Mononuclear cell (primary cell): Measurements from ENCODE around the gene HCFC1. TPM values are rescaled to one million over a fixed set of nuclear protein-coding genes. Genes with fewer than 3 reads are reported as not detected.

Experiments
- H3K27me3 ChIP-seq: 2 replicates; pipeline ENCODE4 v1.6.0; 2011; ENCODE audit warnings: low read length, control low read depth; ENCODE audit not compliant: insufficient read depth
- H3K4me1 ChIP-seq: 2 replicates; pipeline ENCODE4 v1.5.1; 2011; ENCODE audit warnings: mild to moderate bottlenecking, low read length, control low read depth; ENCODE audit not compliant: insufficient read depth
- H3K4me3 ChIP-seq: 2 replicates; pipeline ENCODE4 v1.5.1; 2011; ENCODE audit warnings: mild to moderate bottlenecking, low read length, moderate library complexity
- H3K9me3 ChIP-seq: 2 replicates; pipeline ENCODE4 v1.5.1; 2011; ENCODE audit warnings: low read depth, mild to moderate bottlenecking, control low read depth, low read length
- total RNA-seq: library from RNA; depleted of rRNA; stranded (reverse); fragments of >200 nt; gene quantifications from one replicate; pipeline ENCODE4 v1.2.3, GENCODE V29; 2012

The HCFC1 gene
- total RNA-seq, 1 donor, result 26.4 TPM

DNA sequence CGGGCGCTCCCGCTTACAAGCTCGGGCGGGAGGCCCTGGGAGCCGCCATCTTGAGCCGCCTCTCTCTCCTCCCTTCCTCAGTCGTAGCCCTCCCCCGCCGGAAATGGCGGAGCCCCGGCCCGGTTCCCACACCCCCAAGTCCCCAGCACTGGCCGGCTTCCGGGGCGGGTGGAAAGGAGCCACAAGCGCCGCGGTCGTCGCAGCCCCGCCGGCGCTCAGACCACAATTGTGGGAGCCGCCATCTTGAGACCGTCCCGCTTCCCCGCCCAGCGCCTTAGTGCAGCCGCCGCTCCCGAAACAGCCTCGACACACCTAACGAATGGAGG is 531 bp downstream of the HCFC1 start:
- Histone ChIP-seq H3K4me3 (peak overlapping the region; percentile 90), H3K4me1 (peaks cover 59% of the 10 kb centered on the region), H3K27me3 (no peaks in the 10 kb centered on the region), H3K9me3 (no peaks in the 10 kb centered on the region)

DNA sequence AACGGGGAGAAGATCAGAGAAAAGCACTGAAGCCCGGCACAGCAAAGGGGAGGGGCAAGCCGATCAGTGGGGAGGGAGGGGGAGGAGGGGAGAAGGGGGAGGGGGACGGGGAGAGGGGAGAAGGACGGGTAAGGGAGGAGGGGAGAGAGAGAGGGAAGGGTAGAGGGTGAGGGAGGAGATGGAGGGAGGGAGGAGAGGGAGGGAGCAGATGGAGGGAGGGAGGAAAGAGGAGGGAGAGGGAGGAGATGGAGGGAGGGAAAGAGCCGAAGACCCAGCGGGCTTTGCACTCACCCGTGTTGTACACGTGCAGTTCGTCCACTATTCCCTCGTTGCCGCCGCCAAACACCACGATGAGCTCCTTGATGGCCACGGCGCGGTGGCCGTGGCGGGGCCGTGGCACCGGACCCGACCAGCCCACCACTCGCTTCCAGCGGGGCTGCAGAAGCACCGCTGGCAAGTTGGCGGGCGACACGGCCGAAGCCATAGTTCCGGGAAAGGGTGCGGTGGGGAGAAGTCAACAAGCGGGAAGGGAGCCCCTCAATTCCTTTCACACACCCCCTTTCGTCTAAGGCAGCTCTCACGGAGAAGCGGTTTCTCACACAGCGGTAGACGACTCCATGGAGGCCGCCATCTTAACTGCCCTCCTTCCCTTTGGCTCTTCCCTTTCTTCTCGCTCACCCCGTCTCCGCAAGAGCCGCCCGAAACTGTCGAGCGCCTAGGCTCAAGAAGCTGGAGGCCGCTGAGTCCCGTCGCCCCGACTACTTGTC is 1.1 kb downstream of the HCFC1 start:
- H3K4me3 ChIP-seq, result peak overlapping the region; percentile 90
- peaks cover 65% of the 10 kb centered on the region for H3K4me1 ChIP-seq
- H3K9me3 ChIP-seq, result no peaks in the 10 kb centered on the region
- H3K27me3 ChIP-seq, result no peaks in the 10 kb centered on the region

DNA sequence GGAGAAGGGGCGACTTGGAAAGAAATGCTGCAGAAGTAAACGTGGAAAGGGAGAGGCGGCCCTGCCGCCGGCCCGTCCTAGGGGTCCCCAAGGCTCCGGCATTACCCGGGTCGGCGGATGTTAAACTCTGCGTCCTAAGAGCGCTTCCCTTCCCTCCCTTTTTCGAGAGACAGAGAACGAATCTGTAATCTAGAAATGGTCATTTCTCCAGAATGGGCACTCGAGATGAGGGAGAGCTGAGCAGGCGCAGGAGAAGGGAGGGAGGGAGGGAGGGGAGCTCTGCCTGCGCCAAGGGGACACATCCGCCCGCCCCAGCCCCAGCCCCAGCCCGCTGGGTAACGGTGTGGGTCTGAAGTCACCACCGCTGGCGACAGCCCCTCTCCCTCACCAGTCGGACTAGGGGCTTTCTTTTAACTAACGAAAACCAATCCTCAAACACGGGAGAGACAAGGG is 1.7 kb downstream of the HCFC1 start:
- Histone ChIP-seq H3K9me3 (no peaks in the 10 kb centered on the region), H3K4me3 (peak overlapping the region; percentile 90), H3K4me1 (peaks cover 63% of the 10 kb centered on the region), H3K27me3 (no peaks in the 10 kb centered on the region)

DNA sequence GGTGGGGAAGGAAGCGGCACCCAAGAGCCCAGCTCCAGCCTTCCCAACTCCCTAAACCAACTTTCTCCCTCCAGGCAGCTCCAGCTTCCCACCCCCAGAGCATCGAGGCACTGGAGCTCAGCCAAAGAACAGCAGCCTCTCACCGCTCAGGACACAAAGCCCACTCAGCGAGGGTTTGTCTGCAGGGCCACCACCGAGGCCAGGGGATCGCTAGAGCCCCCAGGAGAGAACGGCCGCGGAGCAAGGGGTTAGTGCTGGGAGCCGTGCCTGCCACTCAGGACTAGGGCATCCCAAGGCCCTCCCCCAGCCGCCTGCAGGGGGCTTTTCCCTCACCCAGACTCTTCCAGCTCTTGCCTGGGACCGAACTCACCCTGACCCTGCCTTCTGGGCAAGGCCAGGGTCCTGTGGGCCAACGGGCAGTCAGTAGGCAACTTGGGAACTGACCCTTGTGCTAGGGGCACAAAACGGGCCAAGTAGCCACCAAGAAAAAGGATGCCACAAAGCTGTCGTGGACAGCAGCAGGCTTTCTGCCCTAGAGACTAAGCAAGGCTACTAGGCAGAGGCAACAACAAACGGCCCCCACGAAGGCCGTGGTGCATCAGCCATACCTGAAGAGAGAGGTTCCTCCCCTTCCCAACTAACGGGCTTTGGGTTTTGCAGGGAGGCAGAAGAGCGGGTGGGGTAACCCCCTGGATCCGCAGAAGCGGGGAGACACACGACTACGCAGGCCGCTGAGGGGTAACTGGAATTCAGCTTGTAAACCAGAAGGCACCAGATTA is 2.3 kb downstream of the HCFC1 start:
- Histone ChIP-seq H3K4me1 (peaks cover 57% of the 10 kb centered on the region), H3K9me3 (no peaks in the 10 kb centered on the region), H3K27me3 (no peaks in the 10 kb centered on the region), H3K4me3 (peak overlapping the region; percentile 90)

DNA sequence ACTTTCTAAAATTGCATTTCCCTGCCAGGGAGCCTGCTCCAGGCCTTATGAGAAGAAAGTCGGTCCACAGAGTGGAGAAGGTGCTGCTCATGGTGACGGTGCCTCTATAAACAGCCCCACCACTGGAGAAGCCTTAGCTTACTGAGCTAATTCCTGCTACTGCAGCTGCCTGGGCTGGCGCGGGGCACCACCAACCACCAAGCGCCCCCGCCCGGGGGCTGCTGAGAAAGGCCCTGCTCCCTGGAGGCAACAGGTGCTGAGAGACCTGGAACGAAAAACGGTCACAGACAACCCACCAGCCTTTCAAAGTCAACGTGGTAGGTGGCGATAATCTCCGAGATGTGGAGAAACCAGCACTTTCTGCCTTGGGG is 2.9 kb downstream of the HCFC1 start:
- peaks cover 51% of the 10 kb centered on the region for H3K4me1 ChIP-seq
- peak overlapping the region; percentile 90 for H3K4me3 ChIP-seq
- no peaks in the 10 kb centered on the region for H3K9me3 ChIP-seq
- H3K27me3 ChIP-seq, result no peaks in the 10 kb centered on the region

DNA sequence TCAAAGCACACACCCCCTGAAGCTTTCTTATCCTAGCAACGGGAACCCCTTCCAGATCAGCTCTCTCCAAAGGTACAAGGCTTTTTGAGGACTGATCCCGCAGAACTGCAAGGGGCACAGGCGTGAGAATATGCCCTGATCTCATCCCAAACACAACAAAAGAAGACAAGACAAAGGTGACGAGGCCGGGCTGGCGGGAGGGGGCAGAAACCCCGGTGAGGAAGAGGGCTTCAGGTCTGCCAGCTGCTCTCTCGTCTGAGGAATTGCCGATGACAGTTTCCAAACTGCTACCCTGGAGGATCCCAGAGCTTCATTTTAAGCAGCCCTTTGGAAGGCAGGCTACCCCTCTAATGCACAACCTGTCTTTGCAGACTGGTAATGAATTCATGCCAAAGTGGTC is 3.4 kb downstream of the HCFC1 start:
- Histone ChIP-seq H3K4me3 (peak overlapping the region; percentile 90), H3K27me3 (no peaks in the 10 kb centered on the region), H3K9me3 (no peaks in the 10 kb centered on the region), H3K4me1 (peaks cover 46% of the 10 kb centered on the region)

DNA sequence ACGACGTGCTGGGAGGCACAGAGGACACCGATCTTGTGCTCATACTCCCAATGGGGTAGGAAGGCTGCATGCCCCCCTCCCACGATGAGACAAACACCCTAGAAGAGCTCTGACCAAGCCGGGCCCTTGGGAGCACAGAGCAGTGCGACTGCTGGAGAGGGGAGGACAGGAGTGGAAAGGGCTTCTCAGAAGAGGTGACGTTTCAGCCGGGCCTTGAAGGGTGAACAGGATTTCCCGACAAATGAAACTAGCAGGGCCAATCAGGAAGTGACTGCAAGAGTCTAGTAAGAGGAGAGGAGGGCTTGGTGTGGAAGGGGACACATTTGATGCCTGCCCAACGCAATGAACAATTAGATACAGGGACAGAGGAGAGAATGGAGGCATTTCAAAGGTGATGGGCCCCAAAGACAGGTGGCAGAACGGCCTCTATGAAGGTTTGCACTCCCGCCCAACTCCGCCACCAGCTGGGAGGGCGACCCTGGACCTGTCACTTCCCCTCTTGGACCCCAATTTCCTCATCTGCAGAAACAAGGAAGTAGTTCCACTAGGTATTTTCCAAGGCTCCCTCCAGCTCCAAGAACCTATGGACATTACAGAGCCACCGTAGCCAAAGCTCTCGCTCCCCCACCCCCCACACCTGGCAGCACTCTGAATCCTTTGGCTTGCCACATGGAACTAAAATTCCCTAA is 3.9 kb downstream of the HCFC1 start:
- Histone ChIP-seq H3K4me3 (no peak overlapping the region), H3K4me1 (peaks cover 45% of the 10 kb centered on the region), H3K9me3 (no peaks in the 10 kb centered on the region), H3K27me3 (no peaks in the 10 kb centered on the region)

DNA sequence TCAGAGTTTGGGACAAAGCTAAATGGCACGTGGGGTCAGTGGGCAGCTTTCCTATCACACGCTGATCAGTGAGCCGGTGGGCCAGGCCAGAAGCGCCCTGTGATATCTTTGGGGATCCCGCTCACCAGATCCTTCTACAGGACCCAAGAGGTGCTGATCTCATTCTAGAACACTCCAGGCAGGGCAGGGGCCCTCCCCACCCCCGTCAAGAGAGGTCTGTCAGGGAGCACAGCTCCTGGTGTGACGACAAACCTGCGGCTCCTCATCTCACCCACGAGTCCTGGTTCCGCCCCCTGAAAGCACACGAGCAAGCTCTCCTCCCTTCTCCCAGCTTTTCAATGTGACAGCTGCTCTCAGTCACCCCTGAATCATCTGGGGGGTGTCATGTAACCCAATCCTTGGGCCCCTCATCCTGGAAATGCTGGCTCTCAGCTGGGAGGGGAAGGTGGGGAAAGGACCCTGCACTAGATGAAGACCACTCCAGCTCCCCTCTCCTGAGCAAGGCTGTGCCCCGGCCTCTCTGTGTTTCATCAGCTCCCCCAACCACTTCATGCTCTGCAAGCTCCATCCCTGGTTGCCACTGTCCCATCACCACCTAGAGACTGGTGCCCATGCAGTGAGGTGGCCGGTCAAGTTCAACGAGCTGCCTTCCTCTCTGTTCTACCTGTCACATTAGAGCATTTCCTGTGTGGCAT is 4.6 kb downstream of the HCFC1 start:
- H3K4me1 ChIP-seq, result peaks cover 45% of the 10 kb centered on the region
- H3K27me3 ChIP-seq, result no peaks in the 10 kb centered on the region
- no peaks in the 10 kb centered on the region for H3K9me3 ChIP-seq
- H3K4me3 ChIP-seq, result no peak overlapping the region

DNA sequence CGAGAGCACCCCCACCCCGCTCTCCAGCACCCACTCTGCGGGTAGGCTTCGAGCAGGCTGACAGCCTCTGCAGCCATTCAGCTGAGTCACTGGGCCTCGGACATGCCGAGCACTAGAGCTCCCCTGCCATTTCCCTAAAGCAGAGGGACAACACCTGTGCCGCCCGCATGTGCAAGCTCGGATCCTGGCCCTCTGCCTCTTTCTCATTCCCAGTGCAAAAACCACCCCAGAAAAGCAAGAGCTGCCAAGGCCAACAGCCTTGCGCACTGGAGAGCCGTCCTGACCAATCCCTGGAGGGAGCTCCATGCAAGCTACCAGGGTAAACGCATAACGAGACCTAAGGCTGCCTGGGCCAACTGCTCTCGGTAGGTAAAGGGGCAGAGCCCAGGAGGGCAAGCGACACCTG is 5.3 kb downstream of the HCFC1 start:
- H3K9me3 ChIP-seq, result no peaks in the 10 kb centered on the region
- no peak overlapping the region for H3K4me3 ChIP-seq

DNA sequence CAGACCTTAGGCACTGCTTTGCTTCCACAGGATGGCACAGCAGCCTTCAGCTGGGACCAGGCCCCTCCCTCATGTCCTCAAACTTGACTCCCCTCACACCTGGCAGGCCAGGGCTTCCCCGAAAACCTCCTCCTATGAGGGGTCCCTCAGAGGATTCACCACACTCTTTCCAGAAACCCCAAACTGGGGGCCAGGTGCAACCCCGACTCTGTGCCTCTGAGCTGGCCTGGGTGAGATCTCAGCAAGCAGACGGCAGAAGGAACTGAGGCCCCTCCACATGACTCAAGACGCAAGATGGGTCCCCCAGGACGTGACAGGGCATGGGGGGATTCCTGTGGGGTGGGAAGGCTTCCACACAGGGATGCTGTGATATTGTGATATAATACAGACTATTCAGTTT is 6.2 kb downstream of the HCFC1 start:
- Histone ChIP-seq H3K9me3 (no peaks in the 10 kb centered on the region), H3K4me3 (no peak overlapping the region), H3K4me1 (peaks cover 45% of the 10 kb centered on the region), H3K27me3 (no peaks in the 10 kb centered on the region)

More for the DNA sequence above, 5.3 kb downstream of the HCFC1 start:
- Histone ChIP-seq H3K27me3 (no peaks in the 10 kb centered on the region), H3K4me1 (peaks cover 45% of the 10 kb centered on the region)

DNA sequence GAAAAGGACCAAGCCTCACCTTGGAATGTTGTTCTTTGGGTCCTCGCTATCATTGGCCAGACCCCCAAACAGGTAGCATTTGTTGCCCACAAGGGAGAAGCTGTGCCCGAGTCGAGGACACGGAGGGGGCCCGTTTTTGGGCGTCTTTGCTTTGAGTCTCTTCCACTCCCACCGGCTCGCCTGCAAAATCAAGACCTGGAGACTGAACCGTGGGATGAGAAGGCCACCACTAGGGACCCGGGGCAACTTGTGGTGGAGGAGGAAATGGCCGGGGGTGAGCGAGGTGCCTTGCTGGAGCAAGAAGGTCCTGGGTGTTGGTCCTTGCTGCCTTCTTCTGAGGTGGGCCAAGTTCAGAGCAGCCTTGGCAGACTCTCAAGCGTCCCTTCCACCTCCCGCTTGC is 7.5 kb downstream of the HCFC1 start:
- Histone ChIP-seq H3K27me3 (no peaks in the 10 kb centered on the region), H3K9me3 (no peaks in the 10 kb centered on the region), H3K4me1 (peaks cover 38% of the 10 kb centered on the region), H3K4me3 (no peak overlapping the region)

DNA sequence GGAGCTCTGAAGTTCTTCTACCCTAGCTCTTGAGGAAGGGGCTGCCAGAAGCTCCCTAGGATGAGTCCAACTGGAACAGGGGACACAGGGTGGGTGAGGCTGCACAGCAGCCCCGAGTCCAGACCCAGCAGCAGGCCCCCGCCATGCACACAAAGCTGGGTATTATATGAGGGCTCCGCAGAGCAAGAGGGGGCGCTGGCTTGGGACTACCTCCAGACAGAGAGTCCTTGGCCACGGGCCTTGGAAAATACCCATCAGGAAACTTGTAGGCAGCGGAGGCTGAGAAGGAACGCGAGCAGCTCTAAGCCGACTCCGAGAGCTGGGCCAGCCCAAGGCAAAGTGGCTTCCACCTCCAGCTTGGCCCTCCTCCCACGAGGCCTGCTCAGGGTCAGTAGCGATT is 8.1 kb downstream of the HCFC1 start:
- H3K27me3 ChIP-seq, result no peaks in the 10 kb centered on the region

DNA sequence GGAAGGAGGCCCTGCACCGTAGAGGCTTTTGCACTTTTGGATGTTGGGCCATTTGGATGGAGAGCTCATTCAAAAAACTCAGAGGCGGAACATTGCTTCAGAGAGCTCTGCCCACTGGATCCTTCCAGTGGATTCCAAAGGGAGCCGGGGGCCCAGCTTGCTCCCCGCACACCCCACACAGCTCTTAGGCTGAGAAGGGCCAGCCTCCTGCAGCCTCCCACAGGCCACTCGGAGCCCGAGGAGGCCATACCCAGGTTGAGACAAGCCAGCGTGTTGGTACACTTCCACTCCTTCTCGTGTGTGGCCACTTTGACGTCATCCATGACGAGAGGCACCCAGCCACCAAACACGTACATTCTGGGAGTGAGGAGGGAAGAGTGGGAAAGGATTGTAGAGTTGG is 10.3 kb downstream of the HCFC1 start:
- Histone ChIP-seq H3K27me3 (no peaks in the 10 kb centered on the region), H3K9me3 (no peaks in the 10 kb centered on the region), H3K4me1 (peaks cover 10% of the 10 kb centered on the region), H3K4me3 (no peak overlapping the region)

More for the DNA sequence above, 8.1 kb downstream of the HCFC1 start:
- Histone ChIP-seq H3K4me1 (peaks cover 33% of the 10 kb centered on the region), H3K4me3 (no peak overlapping the region), H3K9me3 (no peaks in the 10 kb centered on the region)

DNA sequence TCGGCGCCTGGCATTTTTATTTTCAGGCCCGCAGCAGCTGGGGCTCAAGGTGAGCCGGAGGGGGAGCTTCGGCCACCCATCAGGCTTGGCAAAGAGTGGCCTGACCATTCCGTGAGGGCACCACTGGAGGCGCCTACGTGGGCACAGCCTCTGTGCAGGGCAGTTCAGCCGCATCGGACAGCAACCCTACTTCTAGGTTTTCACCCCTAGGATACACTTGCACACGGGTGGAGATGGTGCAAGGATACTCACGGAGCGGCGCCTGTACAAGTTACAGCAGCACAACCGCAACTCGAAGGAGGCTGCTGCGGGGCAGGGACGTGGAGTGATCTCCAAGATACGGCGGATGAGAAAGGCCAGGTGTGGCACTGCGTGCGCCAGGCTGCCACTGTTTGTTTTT is 10.8 kb downstream of the HCFC1 start:
- Histone ChIP-seq H3K4me1 (peaks cover 5% of the 10 kb centered on the region), H3K27me3 (no peaks in the 10 kb centered on the region), H3K9me3 (no peaks in the 10 kb centered on the region), H3K4me3 (no peak overlapping the region)

DNA sequence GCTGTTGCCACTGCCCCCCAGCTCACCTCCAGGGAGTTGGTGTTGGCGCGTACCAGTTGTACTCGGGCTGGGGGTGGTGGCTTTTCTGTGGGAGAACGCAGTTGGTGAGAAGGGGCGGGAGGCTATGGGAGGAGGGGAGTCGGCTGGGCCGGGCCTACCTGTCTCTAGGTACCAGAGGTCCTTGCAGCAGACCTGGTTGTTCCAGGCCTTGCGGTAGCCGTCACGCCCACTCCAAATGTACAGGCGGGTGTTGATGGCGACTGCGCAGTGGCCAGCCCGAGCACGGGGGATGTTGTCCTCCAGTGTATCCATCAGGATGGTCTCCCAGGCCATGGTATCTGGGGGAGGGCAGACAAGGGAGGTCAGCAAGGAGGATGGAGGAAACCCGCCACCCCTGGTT is 11.5 kb downstream of the HCFC1 start:
- Histone ChIP-seq H3K4me1 (no peaks in the 10 kb centered on the region), H3K9me3 (no peaks in the 10 kb centered on the region), H3K27me3 (no peaks in the 10 kb centered on the region), H3K4me3 (no peak overlapping the region)
